ENCODE measurements around the gene TBATA. TPM values are rescaled to one million over a fixed set of nuclear protein-coding genes. Genes with fewer than 3 reads are reported as not detected.
A peak's percentile ranks its signal among the peaks of the same experiment; 100 is the strongest.

The TBATA gene
- total RNA-seq, 1 donor from 2014 or later, result not detected

DNA sequence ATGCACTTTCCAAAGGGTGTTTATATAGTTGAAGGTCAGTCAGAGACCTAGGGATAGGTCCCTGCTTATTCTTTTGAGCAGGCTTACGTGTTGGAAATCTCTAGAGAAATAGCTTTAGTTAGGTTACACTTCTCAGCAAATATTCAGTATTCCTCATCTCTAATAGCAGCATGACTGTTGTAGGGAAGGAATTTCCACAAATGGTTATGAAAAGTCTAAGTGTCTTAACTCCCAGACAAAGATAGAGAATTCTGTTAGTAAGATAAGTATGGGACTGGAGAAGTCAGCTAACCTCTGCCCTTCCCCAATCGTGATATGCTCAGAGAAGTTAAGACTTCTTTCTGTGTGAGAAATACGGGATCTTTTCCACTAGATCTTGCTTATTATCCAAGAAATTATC is 47.0 kb upstream of the TBATA start:
- Mint-ChIP-seq H3K27me3 (ENCODE audit: unreplicated experiment) (peaks cover 1% of the 10 kb centered on the region), H3K4me3 (ENCODE audit: unreplicated experiment) (no peak overlapping the region), H3K4me1 (ENCODE audit: low read depth, unreplicated experiment) (peaks cover 24% of the 10 kb centered on the region), H3K27ac (ENCODE audit: unreplicated experiment) (no peak overlapping the region), H3K36me3 (ENCODE audit: unreplicated experiment) (no peaks in the 10 kb centered on the region), H3K9me3 (ENCODE audit: unreplicated experiment) (no peaks in the 10 kb centered on the region)
- no peak for DNase-seq
- TF ChIP-seq, protein P1, sequence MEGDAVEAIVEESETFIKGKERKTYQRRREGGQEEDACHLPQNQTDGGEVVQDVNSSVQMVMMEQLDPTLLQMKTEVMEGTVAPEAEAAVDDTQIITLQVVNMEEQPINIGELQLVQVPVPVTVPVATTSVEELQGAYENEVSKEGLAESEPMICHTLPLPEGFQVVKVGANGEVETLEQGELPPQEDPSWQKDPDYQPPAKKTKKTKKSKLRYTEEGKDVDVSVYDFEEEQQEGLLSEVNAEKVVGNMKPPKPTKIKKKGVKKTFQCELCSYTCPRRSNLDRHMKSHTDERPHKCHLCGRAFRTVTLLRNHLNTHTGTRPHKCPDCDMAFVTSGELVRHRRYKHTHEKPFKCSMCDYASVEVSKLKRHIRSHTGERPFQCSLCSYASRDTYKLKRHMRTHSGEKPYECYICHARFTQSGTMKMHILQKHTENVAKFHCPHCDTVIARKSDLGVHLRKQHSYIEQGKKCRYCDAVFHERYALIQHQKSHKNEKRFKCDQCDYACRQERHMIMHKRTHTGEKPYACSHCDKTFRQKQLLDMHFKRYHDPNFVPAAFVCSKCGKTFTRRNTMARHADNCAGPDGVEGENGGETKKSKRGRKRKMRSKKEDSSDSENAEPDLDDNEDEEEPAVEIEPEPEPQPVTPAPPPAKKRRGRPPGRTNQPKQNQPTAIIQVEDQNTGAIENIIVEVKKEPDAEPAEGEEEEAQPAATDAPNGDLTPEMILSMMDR (IDR thresholded peaks at IDR 0.05; ENCODE audit: partially characterized antibody, unreplicated experiment), result no peak

DNA sequence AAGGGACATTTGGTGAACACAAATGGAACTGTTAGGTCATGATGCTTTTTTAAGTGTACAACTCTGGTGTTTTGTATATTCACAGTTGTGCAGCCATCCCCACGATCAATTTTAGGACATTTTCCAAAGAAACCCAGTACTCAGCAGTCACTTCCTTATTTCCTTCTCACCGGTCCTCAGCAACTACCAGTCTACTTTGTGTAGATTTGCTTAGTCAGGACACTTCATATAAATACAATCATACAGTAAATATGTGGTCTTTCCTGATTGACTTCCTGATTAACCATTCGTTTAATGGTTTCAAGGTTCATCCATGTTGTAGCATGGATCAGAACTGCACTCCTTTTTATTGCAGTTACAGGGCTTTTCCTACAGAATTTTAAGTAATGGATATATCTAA is 45.0 kb upstream of the TBATA start:
- Mint-ChIP-seq H3K27ac (ENCODE audit: unreplicated experiment) (no peak overlapping the region), H3K4me1 (ENCODE audit: low read depth, unreplicated experiment) (peaks cover 24% of the 10 kb centered on the region), H3K4me3 (ENCODE audit: unreplicated experiment) (no peak overlapping the region), H3K36me3 (ENCODE audit: unreplicated experiment) (no peaks in the 10 kb centered on the region), H3K27me3 (ENCODE audit: unreplicated experiment) (peaks cover 3% of the 10 kb centered on the region), H3K9me3 (ENCODE audit: unreplicated experiment) (no peaks in the 10 kb centered on the region)
- TF ChIP-seq, protein P1 (IDR thresholded peaks at IDR 0.05; ENCODE audit: partially characterized antibody, unreplicated experiment), result no peak
- no peak for DNase-seq

DNA sequence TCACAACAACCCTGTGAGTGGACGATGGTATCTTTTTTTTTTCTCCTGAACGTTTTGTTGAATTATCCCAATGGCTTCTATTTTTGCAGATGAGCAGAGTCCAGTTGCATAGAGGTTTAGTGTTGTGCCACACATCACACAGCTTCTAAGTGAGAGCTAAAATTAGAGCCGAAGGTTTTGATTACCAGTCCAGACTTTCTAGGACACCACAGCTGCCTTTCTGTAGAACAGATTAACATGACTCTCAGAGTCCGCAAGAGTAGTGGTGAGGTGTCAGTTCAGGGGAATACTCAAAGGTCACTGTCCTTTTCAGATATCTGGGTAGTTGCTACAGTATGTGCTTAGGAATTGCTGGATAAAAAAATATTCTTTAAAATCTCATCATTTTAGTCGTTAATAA is 44.4 kb upstream of the TBATA start:
- Mint-ChIP-seq H3K4me1 (ENCODE audit: low read depth, unreplicated experiment) (peaks cover 24% of the 10 kb centered on the region), H3K9me3 (ENCODE audit: unreplicated experiment) (no peaks in the 10 kb centered on the region), H3K36me3 (ENCODE audit: unreplicated experiment) (no peaks in the 10 kb centered on the region), H3K4me3 (ENCODE audit: unreplicated experiment) (peak overlapping the region; percentile 62), H3K27ac (ENCODE audit: unreplicated experiment) (peak overlapping the region; percentile 69), H3K27me3 (ENCODE audit: unreplicated experiment) (peaks cover 3% of the 10 kb centered on the region)
- TF ChIP-seq, protein P1 (IDR thresholded peaks at IDR 0.05; ENCODE audit: partially characterized antibody, unreplicated experiment), result no peak
- DNase-seq, result no peak

DNA sequence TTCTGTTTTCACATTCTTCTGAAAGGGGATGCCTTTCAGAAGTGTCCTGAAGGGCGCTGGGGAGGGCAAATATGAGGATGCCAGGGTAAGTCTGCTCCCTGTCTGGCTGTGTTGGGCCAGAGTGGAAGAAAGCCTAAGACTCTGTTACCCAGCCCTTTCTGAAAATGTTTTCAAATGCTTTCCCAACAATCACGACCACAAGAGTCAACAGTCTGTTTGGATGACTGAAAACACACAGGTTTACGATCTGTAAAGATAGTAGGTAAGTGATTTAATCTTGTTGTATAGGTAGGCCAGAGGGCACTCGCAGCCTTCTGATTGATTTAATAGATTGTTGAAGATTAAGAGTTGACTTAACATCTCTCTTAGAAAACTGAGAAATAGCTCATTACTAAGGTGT is 43.7 kb upstream of the TBATA start:
- TF ChIP-seq, protein P1 (IDR thresholded peaks at IDR 0.05; ENCODE audit: partially characterized antibody, unreplicated experiment), result no peak
- Mint-ChIP-seq H3K36me3 (ENCODE audit: unreplicated experiment) (no peaks in the 10 kb centered on the region), H3K27me3 (ENCODE audit: unreplicated experiment) (peaks cover 3% of the 10 kb centered on the region), H3K27ac (ENCODE audit: unreplicated experiment) (no peak overlapping the region), H3K9me3 (ENCODE audit: unreplicated experiment) (no peaks in the 10 kb centered on the region), H3K4me1 (ENCODE audit: low read depth, unreplicated experiment) (peaks cover 25% of the 10 kb centered on the region), H3K4me3 (ENCODE audit: unreplicated experiment) (peak overlapping the region; percentile 25)
- DNase-seq, result no peak

DNA sequence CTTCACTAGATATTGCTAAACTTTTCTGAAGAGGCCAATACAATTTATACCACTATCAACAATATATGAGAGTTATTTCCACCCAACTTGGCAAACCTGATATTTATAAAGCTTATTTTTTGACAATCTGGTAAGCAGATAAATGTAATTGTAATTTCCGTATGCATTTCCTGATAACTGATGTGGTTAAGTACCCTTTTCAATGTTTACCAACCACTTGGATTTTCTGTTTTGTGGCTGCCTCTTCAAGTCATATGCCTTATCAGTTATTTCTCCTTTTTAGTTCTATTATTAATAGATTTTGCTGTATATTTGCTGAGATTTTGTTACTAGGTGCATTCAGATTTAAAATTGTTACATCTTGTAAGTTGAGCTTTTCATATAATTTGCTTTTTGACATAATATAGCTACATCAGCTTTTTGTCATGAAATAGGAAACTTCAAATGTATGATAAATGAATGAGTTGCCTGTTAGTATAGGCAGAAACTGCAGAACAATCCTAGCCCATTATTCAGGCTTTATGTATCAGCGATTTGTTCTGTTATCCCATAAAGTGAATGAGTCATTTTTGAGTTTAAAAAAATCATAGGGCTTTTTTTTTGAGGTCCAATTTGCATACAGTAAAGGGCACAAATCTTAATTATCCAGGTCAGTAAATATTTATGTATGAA is 42.0 kb upstream of the TBATA start:
- Mint-ChIP-seq H3K4me1 (ENCODE audit: low read depth, unreplicated experiment) (peaks cover 29% of the 10 kb centered on the region), H3K9me3 (ENCODE audit: unreplicated experiment) (no peaks in the 10 kb centered on the region), H3K4me3 (ENCODE audit: unreplicated experiment) (no peak overlapping the region), H3K27me3 (ENCODE audit: unreplicated experiment) (peaks cover 3% of the 10 kb centered on the region), H3K36me3 (ENCODE audit: unreplicated experiment) (no peaks in the 10 kb centered on the region), H3K27ac (ENCODE audit: unreplicated experiment) (no peak overlapping the region)
- TF ChIP-seq, protein P1 (IDR thresholded peaks at IDR 0.05; ENCODE audit: partially characterized antibody, unreplicated experiment), result no peak
- DNase-seq, result no peak
